HG03039 (cell line): ENCODE results near the gene VWA1.
"Not testable (repeated sequence)": the region's sequence is repeated elsewhere in the genome, so short reads cannot be mapped to it uniquely, and the experiment has no call there.

Experiments used
- ATAC-seq: cut with Tn5 transposase; IDR thresholded peaks from one replicate; pipeline ENCODE4 v1.9.1; 2021; ENCODE audit warnings: mild to moderate bottlenecking, moderate library complexity; ENCODE audit not compliant: unreplicated experiment

Gene VWA1

GRCh38 chr1:1434824-1435105, 725 bp upstream of the VWA1 start:
- ATAC-seq: no peak

- no peak for ATAC-seq
Observed at GRCh38 chr1:1435911-1436629, 580 bp downstream of the VWA1 start.

GRCh38 chr1:1436630-1437032, 1.1 kb downstream of the VWA1 start:
- no peak for ATAC-seq

- no peak for ATAC-seq
Observed at GRCh38 chr1:1437033-1437903, 1.8 kb downstream of the VWA1 start.

GRCh38 chr1:1437904-1438376, 2.5 kb downstream of the VWA1 start:
- no peak for ATAC-seq

GRCh38 chr1:1438531-1439381, 3.3 kb downstream of the VWA1 start:
- no peak for ATAC-seq

GRCh38 chr1:1439546-1440261, 4.2 kb downstream of the VWA1 start:
- no peak for ATAC-seq

- ATAC-seq: no peak
Observed at GRCh38 chr1:1440262-1441001, 4.9 kb downstream of the VWA1 start.

- ATAC-seq: no peak
Observed at GRCh38 chr1:1441002-1441888, 5.8 kb downstream of the VWA1 start.

- ATAC-seq: no peak
Observed at GRCh38 chr1:1442069-1442770, 6.7 kb downstream of the VWA1 start.

- ATAC-seq: not testable (repeated sequence)
Observed at GRCh38 chr1:1446631-1447030, 11.1 kb downstream of the VWA1 start.

GRCh38 chr1:1449099-1449739, 13.7 kb downstream of the VWA1 start, which contains the start of gene ATAD3C:
TSS of gene ATAD3C (plus strand) at chr1:1449689. CDS start at chr1:1450684, 995 bp downstream.
- no peak for ATAC-seq

- not testable (repeated sequence) for ATAC-seq
Observed at GRCh38 chr1:1450616-1451015, 15.1 kb downstream of the VWA1 start.

- no peak for ATAC-seq
Observed at GRCh38 chr1:1451696-1452364, 16.3 kb downstream of the VWA1 start.

- not testable (repeated sequence) for ATAC-seq
Observed at GRCh38 chr1:1452365-1452739, 16.9 kb downstream of the VWA1 start.

GRCh38 chr1:1452882-1453281, 17.4 kb downstream of the VWA1 start:
- ATAC-seq: no peak
